HCT116 (cell line): Measurements from ENCODE around the gene FGFRL1. TPM values are rescaled to one million over a fixed set of nuclear protein-coding genes. Genes with fewer than 3 reads are reported as not detected.
A peak's percentile ranks its signal among the peaks of the same experiment; 100 is the strongest.

Experiments used
- ATAC-seq: fragments of 200-7000 bp; cut with Tn5 transposase; 2 replicates; pipeline ENCODE4 v1.9.1; 2020; ENCODE audit warnings: mild to moderate bottlenecking, moderate library complexity
- BruUV-seq: library from RNA; stranded (reverse); fragments of 400-500 nt; replicated peaks from 2 replicates; lab custom pipeline; 2021; lab: Mats Ljungman, UMichigan
- CTCF ChIA-PET: fragments of 300-600 bp; sonication (Branson Sonifier 250); formaldehyde crosslinking; loops from one replicate; lab custom pipeline; 2021; ENCODE audit warnings: antibody characterized with exemption; lab: Charles Lee
- POLR2A ChIA-PET: fragments of 300-600, 350-600 bp; sonication (Branson Sonifier 250); formaldehyde crosslinking; loops from one replicate; lab custom pipeline; 2021; ENCODE audit warnings: antibody characterized with exemption; lab: Charles Lee
- RAD21 ChIA-PET, 2 experiments: fragments of 300-600 bp; sonication (Branson Sonifier 250); formaldehyde crosslinking; loops; one replicate each; lab custom pipeline; 2023; ENCODE audit warnings: low total read pairs in 2 of 2; ENCODE audit not compliant: uncharacterized antibody in 2 of 2, unreplicated experiment in 2 of 2, low non-redundant PET in 1 of 2; lab: Charles Lee
- DNase-seq: peaks from one replicate; pipeline ENCODE4 v3.0.0-alpha.2; 2010; ENCODE audit warnings: low read depth, low spot score
- H2AFZ ChIP-seq: fragments of 200-600 bp; shearing (Covaris generic), sonication (generic); 2 replicates; pipeline ENCODE4 v1.6.1; 2017; ENCODE audit warnings: low read depth, mixed run types, mixed read lengths, antibody characterized with exemption, low read length; ENCODE audit not compliant: poor library complexity, severe bottlenecking
- H3K27ac ChIP-seq: 2 replicates; pipeline ENCODE4 v1.5.1; 2012; ENCODE audit warnings: low read depth, low read length
- H3K27me3 ChIP-seq: fragments of 200-600 bp; sonication (generic); 2 replicates; pipeline ENCODE4 v1.6.1; 2016; ENCODE audit warnings: mixed run types, low read length, mixed read lengths; ENCODE audit not compliant: insufficient read depth
- H3K36me3 ChIP-seq, 2 experiments: fragments of 200-500 bp in 1 of 2; fragments of 200-600 bp in 1 of 2; sonication (Bioruptor generic) in 1 of 2; sonication (generic) in 1 of 2; 2 replicates each; pipeline versions ENCODE4 v1.5.1 to v1.6.1; 2014 to 2016; ENCODE audit warnings: low read length in 2 of 2, inconsistent platforms in 1 of 2, mixed read lengths in 1 of 2, mixed run types in 1 of 2; ENCODE audit not compliant: insufficient read depth in 2 of 2, control insufficient read depth in 1 of 2
- H3K4me1 ChIP-seq, 2 experiments: fragments of 200-600 bp in 1 of 2; sonication (generic) in 1 of 2; 2 replicates each; pipeline versions ENCODE4 v1.5.1 to v1.6.1; 2012 to 2017; ENCODE audit warnings: low read length in 2 of 2, inconsistent platforms in 1 of 2, mild to moderate bottlenecking in 1 of 2, mixed read lengths in 1 of 2, mixed run types in 1 of 2, moderate library complexity in 1 of 2; ENCODE audit not compliant: insufficient read depth in 2 of 2, control insufficient read depth in 1 of 2
- H3K4me2 ChIP-seq: fragments of 200-600 bp; sonication (generic); 2 replicates; pipeline ENCODE4 v1.6.1; 2017; ENCODE audit warnings: mixed run types, low read length, mixed read lengths
- H3K4me3 ChIP-seq, 2 experiments: fragments of 200-600 bp in 1 of 2; sonication (generic) in 1 of 2; replicated peaks in 1 of 2; 2 replicates each; pipeline ENCODE4 v1.5.1; 2011 to 2016; ENCODE audit warnings: low read length in 2 of 2, control low read depth in 1 of 2, low read depth in 1 of 2, mild to moderate bottlenecking in 1 of 2, mixed read lengths in 1 of 2, mixed run types in 1 of 2
- H3K79me2 ChIP-seq: fragments of 200-600 bp; sonication (generic); 2 replicates; pipeline ENCODE4 v1.6.1; 2017; ENCODE audit warnings: mild to moderate bottlenecking, mixed run types, low read length, moderate library complexity, mixed read lengths; ENCODE audit not compliant: insufficient read depth
- H3K9ac ChIP-seq: fragments of 200-600 bp; sonication (generic); 2 replicates; pipeline ENCODE4 v1.6.1; 2016; ENCODE audit warnings: low read length, mixed read lengths
- H3K9me2 ChIP-seq: fragments of 200-600 bp; sonication (generic), shearing (Covaris generic); 2 replicates; pipeline ENCODE4 v1.6.1; 2017; ENCODE audit warnings: mixed run types, mild to moderate bottlenecking, moderate library complexity; ENCODE audit not compliant: insufficient read depth
- H3K9me3 ChIP-seq, 2 experiments: fragments of 200-500 bp in 1 of 2; fragments of 200-600 bp in 1 of 2; sonication (Bioruptor generic) in 1 of 2; sonication (generic) in 1 of 2; 2 replicates each; pipeline ENCODE4 v1.6.1; 2014 to 2017; ENCODE audit warnings: low read length in 2 of 2, mixed read lengths in 2 of 2, inconsistent platforms in 1 of 2, low read depth in 1 of 2, mild to moderate bottlenecking in 1 of 2, mixed run types in 1 of 2, moderate library complexity in 1 of 2; ENCODE audit not compliant: control insufficient read depth in 1 of 2, insufficient read depth in 1 of 2
- H4K20me1 ChIP-seq: fragments of 200-600 bp; sonication (generic), shearing (Covaris generic); 2 replicates; pipeline ENCODE4 v1.6.1; 2017; ENCODE audit warnings: mixed run types, mild to moderate bottlenecking, moderate library complexity; ENCODE audit not compliant: insufficient read depth
- ELF1 ChIP-seq: IDR thresholded peaks from 2 replicates; pipeline ENCODE4 v1.6.1; 2012; ENCODE audit warnings: low read depth, borderline replicate concordance
- EZH2 ChIP-seq: fragments of 200-600 bp; sonication (generic); IDR thresholded peaks from 2 replicates; pipeline ENCODE4 v1.6.1; 2017; ENCODE audit warnings: antibody characterized with exemption, mixed run types
- EZH2phosphoT487 ChIP-seq: fragments of 200-600 bp; IDR thresholded peaks from 2 replicates; pipeline ENCODE4 v1.6.1; 2018; ENCODE audit warnings: antibody characterized with exemption, borderline replicate concordance
- JUND ChIP-seq: IDR thresholded peaks from 2 replicates; pipeline ENCODE4 v1.6.1; 2012
- POLR2A ChIP-seq: IDR thresholded peaks from 2 replicates; pipeline ENCODE4 v1.7.0; 2011; ENCODE audit warnings: borderline replicate concordance; ENCODE audit not compliant: insufficient read depth, insufficient read length; ENCODE audit errors: extremely low read depth
- POLR2AphosphoS5 ChIP-seq: IDR thresholded peaks from 2 replicates; pipeline ENCODE4 v1.6.1; 2011; ENCODE audit warnings: mild to moderate bottlenecking, low read depth, low read length, moderate library complexity
- RAD21 ChIP-seq: IDR thresholded peaks from 2 replicates; pipeline ENCODE4 v1.6.1; 2012; ENCODE audit warnings: low read depth, mild to moderate bottlenecking
- SIN3A ChIP-seq: IDR thresholded peaks from 2 replicates; pipeline ENCODE4 v1.6.1; 2012; ENCODE audit warnings: low read depth
- SP1 ChIP-seq: IDR thresholded peaks from 2 replicates; pipeline ENCODE4 v1.6.1; 2012; ENCODE audit warnings: low read depth
- SRF ChIP-seq: IDR thresholded peaks from 2 replicates; pipeline ENCODE4 v1.6.1; 2012; ENCODE audit warnings: low read depth
- TCF7L2 ChIP-seq: IDR thresholded peaks from 2 replicates; pipeline ENCODE4 v1.7.0; 2011; ENCODE audit warnings: borderline replicate concordance, inconsistent platforms; ENCODE audit not compliant: insufficient read depth, insufficient read length; ENCODE audit errors: extremely low read depth
- ZFX ChIP-seq: fragments of 450-650 bp; IDR thresholded peaks from 2 replicates; pipeline ENCODE4 v1.6.1; 2017
- intact Hi-C: fragments of 100-400 bp; cut with micrococcal nuclease; formaldehyde crosslinking; loops from 2 replicates; pipeline ENCODE4 v1.10.0; 2022
- total RNA-seq: library from RNA; stranded (reverse); gene quantifications from one replicate; pipeline ENCODE4 v1.2.1, GENCODE V29; 2021; ENCODE audit not compliant: unreplicated experiment
- TF ChIP-seq, protein P1 (sequence below): IDR thresholded peaks from 2 replicates; pipeline ENCODE4 v1.6.1; 2012
- TF ChIP-seq, protein P2 (sequence below): IDR thresholded peaks from 2 replicates; pipeline ENCODE4 v1.6.1; 2011; ENCODE audit warnings: mild to moderate bottlenecking, low read length, moderate library complexity; ENCODE audit not compliant: insufficient replicate concordance; ENCODE audit errors: extremely low read depth

Gene FGFRL1
- total RNA-seq, 1 experiment from 2014 or later, result 91.1 TPM

DNA sequence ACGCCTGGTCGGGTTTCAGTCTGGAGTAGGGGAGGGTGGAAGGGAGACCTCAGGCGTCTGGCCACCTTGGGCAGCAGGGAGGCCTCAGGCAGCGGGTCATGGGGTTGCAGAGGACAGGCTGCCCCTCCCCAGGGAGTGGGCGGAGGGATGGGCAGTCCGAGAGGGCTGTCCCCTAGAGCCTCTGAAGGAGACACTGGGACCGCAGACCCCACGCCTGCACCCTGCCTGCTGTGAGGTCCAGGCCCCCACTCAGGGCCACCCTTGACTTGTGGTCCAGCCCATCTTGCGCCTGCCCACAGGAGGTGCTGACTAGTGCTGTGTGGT lies 16.5 kb downstream of the FGFRL1 start:
- ChIA-PET POLR2A (no interaction called here), RAD21 (no interaction called here), CTCF (no interaction called here)
- Histone ChIP-seq H3K36me3 (peaks cover 8 to 11% of the 10 kb centered on the region in 2 experiments; a peak in 3 of 4 replicates), H3K9me2 (no peaks in the 10 kb centered on the region), H3K4me2 (no peak overlapping the region), H3K9ac (no peak overlapping the region), H3K4me3 (no peak overlapping the region), H3K4me1 (peaks cover 14 to 34% of the 10 kb centered on the region in 2 experiments; a peak in 3 of 4 replicates), H2AFZ (no peak overlapping the region), H3K27ac (no peak overlapping the region), H4K20me1 (no peaks in the 10 kb centered on the region), H3K9me3 (no peaks in the 10 kb centered on the region), H3K27me3 (no peaks in the 10 kb centered on the region), H3K79me2 (no peaks in the 10 kb centered on the region)
- no peak for TF ChIP-seq EZH2
- no peak for TF ChIP-seq ZFX
- TF ChIP-seq JUND, result no peak
- TF ChIP-seq POLR2AphosphoS5, result 0 out of 2 replicates have a peak, but pooled peaks have one; percentile 25
- no peak for TF ChIP-seq ELF1
- TF ChIP-seq SRF, result no peak
- no peak for TF ChIP-seq RAD21
- TF ChIP-seq TCF7L2, result no peak
- TF ChIP-seq POLR2A, result no peak
- no TSS peak for BruUV-seq
- 0 out of 2 replicates have a peak, but pooled peaks have one; percentile 2 for ATAC-seq
- DNase-seq, result no peak
- intact Hi-C loops, result no loop called here

GRCh38 chr4:1028574-1029220 lies 17.3 kb downstream of the FGFRL1 start:
- Histone ChIP-seq H3K27ac (no peak overlapping the region), H3K9ac (no peak overlapping the region), H2AFZ (no peak overlapping the region), H3K4me2 (no peak overlapping the region), H3K9me3 (no peaks in the 10 kb centered on the region), H4K20me1 (no peaks in the 10 kb centered on the region), H3K4me3 (no peak overlapping the region), H3K4me1 (peaks cover 14 to 34% of the 10 kb centered on the region in 2 experiments; a peak in 3 of 4 replicates), H3K9me2 (no peaks in the 10 kb centered on the region), H3K79me2 (no peaks in the 10 kb centered on the region), H3K27me3 (no peaks in the 10 kb centered on the region), H3K36me3 (peaks cover 8 to 11% of the 10 kb centered on the region in 2 experiments; a peak in 3 of 4 replicates)
- DNase-seq (no peak), ATAC-seq (no peak)
- ChIA-PET CTCF (no interaction called here), POLR2A (no interaction called here), RAD21 (no interaction called here)
- intact Hi-C loops, result no loop called here
- BruUV-seq, result no TSS peak
- no peak for TF ChIP-seq SP1
- TF ChIP-seq, protein P1, sequence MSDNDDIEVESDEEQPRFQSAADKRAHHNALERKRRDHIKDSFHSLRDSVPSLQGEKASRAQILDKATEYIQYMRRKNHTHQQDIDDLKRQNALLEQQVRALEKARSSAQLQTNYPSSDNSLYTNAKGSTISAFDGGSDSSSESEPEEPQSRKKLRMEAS, result no peak
- TF ChIP-seq EZH2phosphoT487, result no peak
- TF ChIP-seq RAD21, result no peak
- TF ChIP-seq SIN3A, result no peak
- TF ChIP-seq, protein P2, sequence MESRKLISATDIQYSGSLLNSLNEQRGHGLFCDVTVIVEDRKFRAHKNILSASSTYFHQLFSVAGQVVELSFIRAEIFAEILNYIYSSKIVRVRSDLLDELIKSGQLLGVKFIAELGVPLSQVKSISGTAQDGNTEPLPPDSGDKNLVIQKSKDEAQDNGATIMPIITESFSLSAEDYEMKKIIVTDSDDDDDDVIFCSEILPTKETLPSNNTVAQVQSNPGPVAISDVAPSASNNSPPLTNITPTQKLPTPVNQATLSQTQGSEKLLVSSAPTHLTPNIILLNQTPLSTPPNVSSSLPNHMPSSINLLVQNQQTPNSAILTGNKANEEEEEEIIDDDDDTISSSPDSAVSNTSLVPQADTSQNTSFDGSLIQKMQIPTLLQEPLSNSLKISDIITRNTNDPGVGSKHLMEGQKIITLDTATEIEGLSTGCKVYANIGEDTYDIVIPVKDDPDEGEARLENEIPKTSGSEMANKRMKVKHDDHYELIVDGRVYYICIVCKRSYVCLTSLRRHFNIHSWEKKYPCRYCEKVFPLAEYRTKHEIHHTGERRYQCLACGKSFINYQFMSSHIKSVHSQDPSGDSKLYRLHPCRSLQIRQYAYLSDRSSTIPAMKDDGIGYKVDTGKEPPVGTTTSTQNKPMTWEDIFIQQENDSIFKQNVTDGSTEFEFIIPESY, result no peak
- TF ChIP-seq POLR2A, result no peak
